HCT116 (cell line): ENCODE results near the gene HIF1A. TPM values are rescaled to one million over a fixed set of nuclear protein-coding genes. Genes with fewer than 3 reads are reported as not detected.
"Not testable (repeated sequence)": the region's sequence is repeated elsewhere in the genome, so short reads cannot be mapped to it uniquely, and the experiment has no call there.

Experiments used
- ATAC-seq: fragments of 200-7000 bp; cut with Tn5 transposase; 2 replicates; pipeline ENCODE4 v1.9.1; 2020; ENCODE audit warnings: mild to moderate bottlenecking, moderate library complexity
- BruUV-seq: library from RNA; stranded (reverse); fragments of 400-500 nt; replicated peaks from 2 replicates; lab custom pipeline; 2021; lab: Mats Ljungman, UMichigan
- CTCF ChIA-PET: fragments of 300-600 bp; sonication (Branson Sonifier 250); formaldehyde crosslinking; loops from one replicate; lab custom pipeline; 2021; ENCODE audit warnings: antibody characterized with exemption; lab: Charles Lee
- POLR2A ChIA-PET: fragments of 300-600, 350-600 bp; sonication (Branson Sonifier 250); formaldehyde crosslinking; loops from one replicate; lab custom pipeline; 2021; ENCODE audit warnings: antibody characterized with exemption; lab: Charles Lee
- RAD21 ChIA-PET, 2 experiments: fragments of 300-600 bp; sonication (Branson Sonifier 250); formaldehyde crosslinking; loops; one replicate each; lab custom pipeline; 2023; ENCODE audit warnings: low total read pairs in 2 of 2; ENCODE audit not compliant: uncharacterized antibody in 2 of 2, unreplicated experiment in 2 of 2, low non-redundant PET in 1 of 2; lab: Charles Lee
- DNase-seq: peaks from one replicate; pipeline ENCODE4 v3.0.0-alpha.2; 2010; ENCODE audit warnings: low read depth, low spot score
- H2AFZ ChIP-seq: fragments of 200-600 bp; shearing (Covaris generic), sonication (generic); 2 replicates; pipeline ENCODE4 v1.6.1; 2017; ENCODE audit warnings: low read depth, mixed run types, mixed read lengths, antibody characterized with exemption, low read length; ENCODE audit not compliant: poor library complexity, severe bottlenecking
- H3K27ac ChIP-seq: 2 replicates; pipeline ENCODE4 v1.5.1; 2012; ENCODE audit warnings: low read depth, low read length
- H3K27me3 ChIP-seq: fragments of 200-600 bp; sonication (generic); 2 replicates; pipeline ENCODE4 v1.6.1; 2016; ENCODE audit warnings: mixed run types, low read length, mixed read lengths; ENCODE audit not compliant: insufficient read depth
- H3K36me3 ChIP-seq, 2 experiments: fragments of 200-500 bp in 1 of 2; fragments of 200-600 bp in 1 of 2; sonication (Bioruptor generic) in 1 of 2; sonication (generic) in 1 of 2; 2 replicates each; pipeline versions ENCODE4 v1.5.1 to v1.6.1; 2014 to 2016; ENCODE audit warnings: low read length in 2 of 2, inconsistent platforms in 1 of 2, mixed read lengths in 1 of 2, mixed run types in 1 of 2; ENCODE audit not compliant: insufficient read depth in 2 of 2, control insufficient read depth in 1 of 2
- H3K4me1 ChIP-seq, 2 experiments: fragments of 200-600 bp in 1 of 2; sonication (generic) in 1 of 2; 2 replicates each; pipeline versions ENCODE4 v1.5.1 to v1.6.1; 2012 to 2017; ENCODE audit warnings: low read length in 2 of 2, inconsistent platforms in 1 of 2, mild to moderate bottlenecking in 1 of 2, mixed read lengths in 1 of 2, mixed run types in 1 of 2, moderate library complexity in 1 of 2; ENCODE audit not compliant: insufficient read depth in 2 of 2, control insufficient read depth in 1 of 2
- H3K4me2 ChIP-seq: fragments of 200-600 bp; sonication (generic); 2 replicates; pipeline ENCODE4 v1.6.1; 2017; ENCODE audit warnings: mixed run types, low read length, mixed read lengths
- H3K4me3 ChIP-seq, 2 experiments: fragments of 200-600 bp in 1 of 2; sonication (generic) in 1 of 2; replicated peaks in 1 of 2; 2 replicates each; pipeline ENCODE4 v1.5.1; 2011 to 2016; ENCODE audit warnings: low read length in 2 of 2, control low read depth in 1 of 2, low read depth in 1 of 2, mild to moderate bottlenecking in 1 of 2, mixed read lengths in 1 of 2, mixed run types in 1 of 2
- H3K79me2 ChIP-seq: fragments of 200-600 bp; sonication (generic); 2 replicates; pipeline ENCODE4 v1.6.1; 2017; ENCODE audit warnings: mild to moderate bottlenecking, mixed run types, low read length, moderate library complexity, mixed read lengths; ENCODE audit not compliant: insufficient read depth
- H3K9ac ChIP-seq: fragments of 200-600 bp; sonication (generic); 2 replicates; pipeline ENCODE4 v1.6.1; 2016; ENCODE audit warnings: low read length, mixed read lengths
- H3K9me2 ChIP-seq: fragments of 200-600 bp; sonication (generic), shearing (Covaris generic); 2 replicates; pipeline ENCODE4 v1.6.1; 2017; ENCODE audit warnings: mixed run types, mild to moderate bottlenecking, moderate library complexity; ENCODE audit not compliant: insufficient read depth
- H3K9me3 ChIP-seq, 2 experiments: fragments of 200-500 bp in 1 of 2; fragments of 200-600 bp in 1 of 2; sonication (Bioruptor generic) in 1 of 2; sonication (generic) in 1 of 2; 2 replicates each; pipeline ENCODE4 v1.6.1; 2014 to 2017; ENCODE audit warnings: low read length in 2 of 2, mixed read lengths in 2 of 2, inconsistent platforms in 1 of 2, low read depth in 1 of 2, mild to moderate bottlenecking in 1 of 2, mixed run types in 1 of 2, moderate library complexity in 1 of 2; ENCODE audit not compliant: control insufficient read depth in 1 of 2, insufficient read depth in 1 of 2
- H4K20me1 ChIP-seq: fragments of 200-600 bp; sonication (generic), shearing (Covaris generic); 2 replicates; pipeline ENCODE4 v1.6.1; 2017; ENCODE audit warnings: mixed run types, mild to moderate bottlenecking, moderate library complexity; ENCODE audit not compliant: insufficient read depth
- RAD21 ChIP-seq: IDR thresholded peaks from 2 replicates; pipeline ENCODE4 v1.6.1; 2012; ENCODE audit warnings: low read depth, mild to moderate bottlenecking
- SP1 ChIP-seq: IDR thresholded peaks from 2 replicates; pipeline ENCODE4 v1.6.1; 2012; ENCODE audit warnings: low read depth
- ZFX ChIP-seq: fragments of 450-650 bp; IDR thresholded peaks from 2 replicates; pipeline ENCODE4 v1.6.1; 2017
- intact Hi-C: fragments of 100-400 bp; cut with micrococcal nuclease; formaldehyde crosslinking; loops from 2 replicates; pipeline ENCODE4 v1.10.0; 2022
- total RNA-seq: library from RNA; stranded (reverse); gene quantifications from one replicate; pipeline ENCODE4 v1.2.1, GENCODE V29; 2021; ENCODE audit not compliant: unreplicated experiment

Gene HIF1A
- total RNA-seq, 1 experiment from 2014 or later, result 113 TPM

- CTCF ChIA-PET, intact Hi-C loops: not testable (repeated sequence)
Observed at GRCh38 chr14:61746346-61746745, 51.0 kb downstream of the HIF1A start.

GRCh38 chr14:61746881-61747280, 51.6 kb downstream of the HIF1A start:
- no peak for DNase-seq
- intact Hi-C loops, result no loop called here
- H3K79me2 ChIP-seq, result peaks cover 51% of the 10 kb centered on the region; the same call in 1 of the 2 replicates
- no peaks in the 10 kb centered on the region for H3K9me2 ChIP-seq
- no peak overlapping the region for H3K4me3 ChIP-seq
- no peak overlapping the region for H2AFZ ChIP-seq
- BruUV-seq, result no TSS peak
- peaks cover 8 to 22% of the 10 kb centered on the region in 2 experiments; a peak in 3 of 4 replicates for H3K4me1 ChIP-seq
- H4K20me1 ChIP-seq, result no peaks in the 10 kb centered on the region
- no peaks in the 10 kb centered on the region for H3K27me3 ChIP-seq
- no peak for ATAC-seq
- no peaks in the 10 kb centered on the region for H3K9me3 ChIP-seq
- no peak for TF ChIP-seq ZFX
- no peak for TF ChIP-seq RAD21
- TF ChIP-seq SP1, result no peak
- ChIA-PET CTCF (no interaction called here), RAD21 (interaction anchor here in 1 of 2 experiments (0.9 kb wide), 1 partner anchor 15 kb away, joined by 3 read pairs; the partner anchor contains the start of gene SNAPC1), POLR2A (no interaction called here)
- peaks cover 30 to 38% of the 10 kb centered on the region in 2 experiments for H3K36me3 ChIP-seq
- no peak overlapping the region for H3K4me2 ChIP-seq
- H3K27ac ChIP-seq, result no peak overlapping the region
- H3K9ac ChIP-seq, result no peak overlapping the region

More at GRCh38 chr14:61746346-61746745, 51.0 kb downstream of the HIF1A start:
- ATAC-seq, H3K9me2 ChIP-seq, H4K20me1 ChIP-seq, POLR2A ChIA-PET, H3K9me3 ChIP-seq, H3K9ac ChIP-seq, H2AFZ ChIP-seq, H3K27ac ChIP-seq, BruUV-seq, DNase-seq, H3K27me3 ChIP-seq, H3K4me3 ChIP-seq, H3K4me2 ChIP-seq: not testable (repeated sequence)
- Histone ChIP-seq H3K36me3 (peaks cover 30 to 42% of the 10 kb centered on the region in 2 experiments), H3K79me2 (peaks cover 52% of the 10 kb centered on the region; the same call in 1 of the 2 replicates), H3K4me1 (peaks cover 8 to 22% of the 10 kb centered on the region in 2 experiments; a peak in 3 of 4 replicates)
- RAD21 ChIA-PET, result interaction anchor here in 1 of 2 experiments (0.7 to 0.9 kb wide), 2 partner anchors 16 to 471 kb away, joined by 3 read pairs; partner anchors contain the start of gene SNAPC1
